Activated naive CD4-positive, alpha-beta T cell treated with anti-CD3 and anti-CD28 coated beads, Interleukin-2, amount 50 U/mL, for 24 hours (primary cell): ENCODE measurements around the gene NANS.
"Not testable (repeated sequence)": the region's sequence is repeated elsewhere in the genome, so short reads cannot be mapped to it uniquely, and the experiment has no call there.

ENCODE experiments used
- H3K27ac Mint-ChIP-seq: one replicate; pipeline ENCODE4 v1.8.0; 2021; ENCODE audit warnings: mild to moderate bottlenecking, mixed read lengths
- H3K27me3 Mint-ChIP-seq: one replicate; pipeline ENCODE4 v1.8.0; 2021; ENCODE audit warnings: mixed read lengths
- H3K36me3 Mint-ChIP-seq: one replicate; pipeline ENCODE4 v1.8.0; 2021; ENCODE audit warnings: mixed read lengths
- H3K4me1 Mint-ChIP-seq: one replicate; pipeline ENCODE4 v1.8.0; 2021; ENCODE audit warnings: mixed read lengths
- H3K4me3 Mint-ChIP-seq: one replicate; pipeline ENCODE4 v1.8.0; 2021; ENCODE audit warnings: mild to moderate bottlenecking, mixed read lengths
- H3K9me3 Mint-ChIP-seq: one replicate; pipeline ENCODE4 v1.8.0; 2021; ENCODE audit warnings: mixed read lengths

Gene NANS

DNA sequence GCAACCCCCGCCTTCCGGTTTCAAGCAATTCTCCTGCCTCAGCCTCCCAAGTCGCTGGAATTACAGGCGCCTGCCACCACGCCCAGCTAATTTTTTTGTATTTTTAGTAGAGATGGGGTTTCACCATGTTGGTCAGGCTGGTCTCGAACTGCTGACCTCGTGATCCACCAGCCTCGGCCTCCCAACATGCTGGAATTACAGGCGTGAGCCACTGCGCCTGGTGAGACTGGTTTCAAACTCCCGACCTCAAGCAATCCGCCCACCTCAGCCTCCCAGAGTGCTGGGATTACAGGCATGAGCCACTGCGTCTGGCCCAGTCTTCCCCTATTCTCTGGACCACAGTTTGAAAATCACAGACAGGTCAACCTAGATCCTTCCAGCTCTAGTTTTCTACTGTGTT is 67.6 kb downstream of the NANS start:
- not testable (repeated sequence) for H3K27me3 Mint-ChIP-seq, H3K4me3 Mint-ChIP-seq, H3K36me3 Mint-ChIP-seq, H3K9me3 Mint-ChIP-seq, H3K27ac Mint-ChIP-seq
- peaks cover 37% of the 10 kb centered on the region for H3K4me1 Mint-ChIP-seq

GRCh38 chr9:98124637-98125426 is 68.3 kb downstream of the NANS start:
- no peak overlapping the region for H3K27ac Mint-ChIP-seq
- peaks cover 1% of the 10 kb centered on the region for H3K36me3 Mint-ChIP-seq
- H3K4me3 Mint-ChIP-seq: no peak overlapping the region
- no peaks in the 10 kb centered on the region for H3K9me3 Mint-ChIP-seq
- H3K4me1 Mint-ChIP-seq: peaks cover 31% of the 10 kb centered on the region
- H3K27me3 Mint-ChIP-seq: no peaks in the 10 kb centered on the region

DNA sequence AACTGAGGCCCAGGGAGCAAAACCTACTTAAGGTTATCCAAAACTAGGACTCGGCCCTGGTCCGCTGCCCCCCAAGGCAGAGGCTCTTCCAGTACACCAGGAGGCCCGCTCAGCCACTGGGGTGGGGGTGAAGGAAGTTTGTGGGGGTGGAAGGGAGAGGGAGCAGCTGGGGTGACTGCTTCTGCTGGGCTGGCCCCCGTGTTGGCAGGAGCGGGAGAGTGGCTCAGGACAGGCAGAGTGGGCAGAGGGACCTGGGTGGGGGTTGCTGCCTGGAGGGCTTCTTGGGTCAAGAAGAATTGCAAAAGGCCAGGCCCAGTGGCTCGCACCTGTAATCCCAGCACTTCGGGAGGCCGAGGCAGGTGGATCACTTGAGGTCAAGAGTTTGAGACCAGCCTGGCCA is 70.7 kb downstream of the NANS start:
- Mint-ChIP-seq H3K9me3 (no peaks in the 10 kb centered on the region), H3K27me3 (no peaks in the 10 kb centered on the region), H3K27ac (no peak overlapping the region), H3K4me3 (no peak overlapping the region), H3K4me1 (peaks cover 8% of the 10 kb centered on the region), H3K36me3 (peaks cover 3% of the 10 kb centered on the region)

GRCh38 chr9:98128316-98128715 is 71.8 kb downstream of the NANS start:
- Mint-ChIP-seq H3K27me3 (no peaks in the 10 kb centered on the region), H3K4me3 (no peak overlapping the region), H3K9me3 (no peaks in the 10 kb centered on the region), H3K36me3 (peaks cover 3% of the 10 kb centered on the region), H3K4me1 (peaks cover under 1% of the 10 kb centered on the region), H3K27ac (no peak overlapping the region)

DNA sequence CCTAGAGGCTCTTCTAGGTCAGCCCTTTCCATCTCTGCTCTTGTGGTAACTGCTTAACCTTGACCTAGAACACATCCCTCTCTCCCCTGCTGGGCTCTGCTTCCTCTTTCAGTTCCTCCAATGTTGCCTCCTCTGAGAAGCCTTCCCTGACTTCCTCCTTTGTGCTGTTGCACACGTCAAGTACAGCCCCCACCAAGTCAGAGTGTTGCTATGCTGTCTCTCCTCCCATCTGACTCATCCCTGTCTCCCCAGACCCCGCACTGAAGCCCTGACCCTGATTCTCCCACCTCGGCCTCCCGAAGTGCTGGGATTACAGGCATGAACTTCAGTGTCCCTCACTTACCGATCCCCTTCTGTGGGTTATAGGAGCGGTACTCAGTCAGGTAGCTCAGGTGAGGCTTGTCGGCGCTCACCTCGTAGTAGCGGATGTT is 72.9 kb downstream of the NANS start:
- Mint-ChIP-seq H3K4me1 (peaks cover 3% of the 10 kb centered on the region), H3K36me3 (peaks cover 3% of the 10 kb centered on the region), H3K27ac (no peak overlapping the region), H3K4me3 (no peak overlapping the region), H3K9me3 (no peaks in the 10 kb centered on the region), H3K27me3 (no peaks in the 10 kb centered on the region)

DNA sequence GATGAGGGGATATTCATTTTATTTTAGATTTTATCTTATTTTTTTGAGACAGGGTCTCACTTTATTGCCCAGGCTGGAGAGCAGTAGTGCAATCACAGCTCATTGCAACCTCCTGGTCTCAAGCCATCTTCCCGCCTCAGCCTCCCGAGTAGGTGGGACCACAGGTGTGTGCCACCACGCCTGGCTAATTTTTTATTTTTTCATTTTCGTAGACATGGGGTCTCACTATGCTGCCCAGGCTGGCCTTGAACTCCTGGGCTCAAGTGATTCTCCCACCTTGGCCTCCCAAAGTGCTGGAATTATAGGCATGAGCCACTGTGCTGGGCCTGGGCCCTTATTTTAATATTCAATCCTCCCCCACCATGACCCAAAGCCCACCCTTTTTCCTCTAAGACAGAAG is 73.5 kb downstream of the NANS start:
- H3K27me3 Mint-ChIP-seq, H3K36me3 Mint-ChIP-seq, H3K9me3 Mint-ChIP-seq, H3K4me3 Mint-ChIP-seq, H3K4me1 Mint-ChIP-seq: not testable (repeated sequence)
- peak overlapping the region; percentile 30 for H3K27ac Mint-ChIP-seq

DNA sequence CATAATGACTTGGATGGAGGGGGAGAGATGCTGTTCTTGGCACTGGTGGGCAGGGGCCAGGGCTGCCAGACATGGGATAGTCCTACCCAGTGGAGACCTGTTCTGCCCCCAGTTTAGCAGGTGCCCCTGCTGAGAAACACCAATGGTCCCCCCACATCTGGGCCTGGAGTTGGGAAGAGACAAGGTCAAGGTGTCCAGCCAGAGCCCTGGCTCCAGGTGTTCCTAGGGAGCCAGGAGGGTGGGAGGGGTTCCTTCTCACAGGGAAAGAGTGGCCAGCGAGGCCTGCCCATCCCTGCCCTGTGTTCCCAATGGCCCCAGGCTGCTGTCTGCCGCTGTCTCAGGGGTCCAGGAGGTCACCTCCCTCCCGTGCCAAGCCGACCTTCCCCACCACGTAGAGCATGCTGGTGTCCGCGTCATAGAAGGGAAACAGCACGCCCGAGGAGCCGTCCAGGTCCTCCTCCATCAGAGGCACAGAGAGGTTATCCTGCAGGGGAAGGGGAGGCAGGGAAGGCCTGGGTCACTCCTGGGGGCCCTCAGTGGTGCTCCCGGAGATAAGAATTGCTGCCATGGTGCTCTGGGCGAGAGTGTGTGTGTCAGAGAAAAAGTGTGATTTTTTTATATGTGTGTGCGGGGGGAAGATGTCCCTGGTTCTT is 74.2 kb downstream of the NANS start:
- Mint-ChIP-seq H3K4me3 (no peak overlapping the region), H3K27ac (no peak overlapping the region), H3K9me3 (no peaks in the 10 kb centered on the region), H3K27me3 (no peaks in the 10 kb centered on the region), H3K36me3 (peaks cover 5% of the 10 kb centered on the region), H3K4me1 (peaks cover 3% of the 10 kb centered on the region)

GRCh38 chr9:98132158-98132557 is 75.6 kb downstream of the NANS start:
- H3K4me1 Mint-ChIP-seq: peaks cover 3% of the 10 kb centered on the region
- no peaks in the 10 kb centered on the region for H3K9me3 Mint-ChIP-seq
- no peaks in the 10 kb centered on the region for H3K27me3 Mint-ChIP-seq
- H3K4me3 Mint-ChIP-seq: no peak overlapping the region
- H3K36me3 Mint-ChIP-seq: peaks cover 4% of the 10 kb centered on the region
- no peak overlapping the region for H3K27ac Mint-ChIP-seq
